ENCODE data around the gene PHKB.
A peak's percentile ranks its signal among the peaks of the same experiment; 100 is the strongest.

The PHKB gene

GRCh38 chr16:47713225-47713595 is 252.1 kb downstream of the PHKB start:
- TF ChIP-seq CTCF (IDR thresholded peaks at IDR 0.05; ENCODE audit: extremely low read depth, insufficient read depth, missing control alignments): no peak
- peak; percentile 38 for DNase-seq (ENCODE audit: low spot score)
- in situ Hi-C loops (cut with MboI; ENCODE audit: low pct_unique_long_range_greater_than_20kb, low sequenced_read_pairs, unreplicated experiment): no loop called here

- TF ChIP-seq CTCF (IDR thresholded peaks at IDR 0.05; ENCODE audit: extremely low read depth, insufficient read depth, missing control alignments): no peak
- in situ Hi-C loops (cut with MboI; ENCODE audit: low pct_unique_long_range_greater_than_20kb, low sequenced_read_pairs, unreplicated experiment): no loop called here
These were observed 254.4 kb downstream of the PHKB start for GRCh38 chr16:47715442-47716083.

GRCh38 chr16:47716571-47716970 is 255.4 kb downstream of the PHKB start:
- DNase-seq (ENCODE audit: low spot score): no peak
- no peak for TF ChIP-seq CTCF (IDR thresholded peaks at IDR 0.05; ENCODE audit: extremely low read depth, insufficient read depth, missing control alignments)

More at GRCh38 chr16:47715442-47716083, 254.4 kb downstream of the PHKB start:
- no peak for DNase-seq (ENCODE audit: low spot score)

GRCh38 chr16:47719713-47720112 is 258.6 kb downstream of the PHKB start:
- in situ Hi-C loops (cut with MboI; ENCODE audit: low pct_unique_long_range_greater_than_20kb, low sequenced_read_pairs, unreplicated experiment): no loop called here
- TF ChIP-seq CTCF (IDR thresholded peaks at IDR 0.05; ENCODE audit: extremely low read depth, insufficient read depth, missing control alignments): no peak
- DNase-seq (ENCODE audit: low spot score): no peak

More at GRCh38 chr16:47716571-47716970, 255.4 kb downstream of the PHKB start:
- in situ Hi-C loops (cut with MboI; ENCODE audit: low pct_unique_long_range_greater_than_20kb, low sequenced_read_pairs, unreplicated experiment): no loop called here

GRCh38 chr16:47721006-47721637 is 260.0 kb downstream of the PHKB start:
- DNase-seq (ENCODE audit: low spot score): no peak
- in situ Hi-C loops (cut with MboI; ENCODE audit: low pct_unique_long_range_greater_than_20kb, low sequenced_read_pairs, unreplicated experiment): no loop called here

GRCh38 chr16:47722046-47722445 is 260.9 kb downstream of the PHKB start:
- DNase-seq (ENCODE audit: low spot score): no peak
- TF ChIP-seq CTCF (IDR thresholded peaks at IDR 0.05; ENCODE audit: extremely low read depth, insufficient read depth, missing control alignments): no peak
- in situ Hi-C loops (cut with MboI; ENCODE audit: low pct_unique_long_range_greater_than_20kb, low sequenced_read_pairs, unreplicated experiment): no loop called here

More at GRCh38 chr16:47721006-47721637, 260.0 kb downstream of the PHKB start:
- TF ChIP-seq CTCF (IDR thresholded peaks at IDR 0.05; ENCODE audit: extremely low read depth, insufficient read depth, missing control alignments): no peak

Data from GM13977 (cell line).